GM13976 (cell line): ENCODE data around the gene ENAH.

Source experiments
- DNase-seq: peaks from one replicate; pipeline ENCODE4 v3.0.0; 2012; ENCODE audit warnings: low spot score
- in situ Hi-C: fragments of 300-500 bp; cut with MboI; formaldehyde crosslinking; loops from one replicate; pipeline ENCODE4 v1.12.0; 2022; ENCODE audit warnings: low sequenced_read_pairs, mixed read lengths, inconsistent platforms; ENCODE audit not compliant: unreplicated experiment
- TF ChIP-seq, protein P1 (sequence below): IDR thresholded peaks from 2 replicates; pipeline ENCODE4 v1.5.1; 2012; ENCODE audit warnings: borderline replicate concordance, mild to moderate bottlenecking; ENCODE audit not compliant: insufficient read depth; ENCODE audit errors: extremely low read depth, missing control alignments, control extremely low read depth

ENAH gene

GRCh38 chr1:225610539-225610938 lies 42.4 kb downstream of the ENAH start:
- in situ Hi-C loops = no loop called here
- TF ChIP-seq, protein P1, sequence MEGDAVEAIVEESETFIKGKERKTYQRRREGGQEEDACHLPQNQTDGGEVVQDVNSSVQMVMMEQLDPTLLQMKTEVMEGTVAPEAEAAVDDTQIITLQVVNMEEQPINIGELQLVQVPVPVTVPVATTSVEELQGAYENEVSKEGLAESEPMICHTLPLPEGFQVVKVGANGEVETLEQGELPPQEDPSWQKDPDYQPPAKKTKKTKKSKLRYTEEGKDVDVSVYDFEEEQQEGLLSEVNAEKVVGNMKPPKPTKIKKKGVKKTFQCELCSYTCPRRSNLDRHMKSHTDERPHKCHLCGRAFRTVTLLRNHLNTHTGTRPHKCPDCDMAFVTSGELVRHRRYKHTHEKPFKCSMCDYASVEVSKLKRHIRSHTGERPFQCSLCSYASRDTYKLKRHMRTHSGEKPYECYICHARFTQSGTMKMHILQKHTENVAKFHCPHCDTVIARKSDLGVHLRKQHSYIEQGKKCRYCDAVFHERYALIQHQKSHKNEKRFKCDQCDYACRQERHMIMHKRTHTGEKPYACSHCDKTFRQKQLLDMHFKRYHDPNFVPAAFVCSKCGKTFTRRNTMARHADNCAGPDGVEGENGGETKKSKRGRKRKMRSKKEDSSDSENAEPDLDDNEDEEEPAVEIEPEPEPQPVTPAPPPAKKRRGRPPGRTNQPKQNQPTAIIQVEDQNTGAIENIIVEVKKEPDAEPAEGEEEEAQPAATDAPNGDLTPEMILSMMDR = no peak
- no peak for DNase-seq

- no peak for DNase-seq
- TF ChIP-seq, protein P1 = no peak
- in situ Hi-C loops = no loop called here
Observed at GRCh38 chr1:225608014-225608796, 44.7 kb downstream of the ENAH start.

DNA sequence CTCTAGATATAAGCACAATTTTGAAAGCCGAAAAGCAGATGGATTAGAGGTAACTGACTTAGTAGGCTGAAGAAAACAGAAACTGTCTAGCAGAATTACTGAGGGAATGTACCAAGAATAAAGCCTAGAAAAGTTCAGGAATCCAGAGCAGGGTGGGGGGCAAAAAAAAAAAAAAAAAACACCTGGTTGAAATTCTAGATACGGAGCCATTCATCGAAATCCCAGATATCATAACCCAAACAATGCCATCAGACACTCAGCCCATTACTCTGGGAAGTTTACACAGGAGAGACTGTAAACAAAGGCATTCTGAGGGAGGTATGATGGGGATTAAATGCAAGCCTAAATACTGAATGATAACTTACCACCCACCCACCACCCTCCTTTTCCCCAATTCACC lies 45.6 kb downstream of the ENAH start:
- TF ChIP-seq, protein P1 = no peak
- no peak for DNase-seq
- in situ Hi-C loops = no loop called here

- DNase-seq = no peak
Observed at GRCh38 chr1:225603538-225604354, 49.2 kb downstream of the ENAH start.

DNA sequence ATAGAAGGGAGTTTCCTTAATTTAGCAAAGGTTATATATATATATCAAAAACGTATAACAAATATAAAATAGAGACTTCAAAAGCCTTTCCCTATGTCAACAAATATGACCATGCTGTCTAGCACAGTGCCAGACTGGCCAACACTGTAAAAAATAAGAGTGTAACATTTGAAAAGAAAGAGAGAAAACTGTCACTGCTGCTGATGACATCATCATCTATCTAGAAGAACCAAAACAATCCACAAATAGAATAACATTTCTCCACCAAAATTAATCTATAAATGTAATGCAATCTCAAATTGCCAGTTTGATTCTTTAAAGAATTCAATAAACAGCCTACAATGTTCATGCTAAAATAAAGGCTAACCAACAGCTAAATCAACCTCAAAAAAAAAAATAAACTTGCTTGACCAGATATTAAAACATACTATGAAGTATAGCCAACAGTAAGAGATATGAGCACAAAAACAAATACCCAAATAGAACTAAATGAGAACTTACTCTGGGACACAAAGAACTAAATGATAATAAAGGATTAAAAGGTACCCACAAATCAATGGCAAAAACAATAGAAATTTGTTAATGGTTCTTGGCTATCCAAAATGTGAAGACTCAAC lies 50.2 kb downstream of the ENAH start:
- TF ChIP-seq, protein P1 = no peak
- in situ Hi-C loops = no loop called here
- DNase-seq = no peak

More at GRCh38 chr1:225603538-225604354, 49.2 kb downstream of the ENAH start:
- in situ Hi-C loops = no loop called here
- TF ChIP-seq, protein P1 = no peak

GRCh38 chr1:225601902-225602589 lies 50.9 kb downstream of the ENAH start:
- TF ChIP-seq, protein P1 = no peak
- DNase-seq = no peak
- in situ Hi-C loops = no loop called here
